GM23248 (cell line): ENCODE measurements around the gene COPS6.
"Not testable (repeated sequence)": the region's sequence is repeated elsewhere in the genome, so short reads cannot be mapped to it uniquely, and the experiment has no call there.

ENCODE experiments used
- EZH2 ChIP-seq: fragments of 200-600 bp; sonication (generic); IDR thresholded peaks from 2 replicates; pipeline ENCODE4 v1.6.1; 2018; ENCODE audit warnings: antibody characterized with exemption, mild to moderate bottlenecking; ENCODE audit not compliant: insufficient read depth, poor library complexity, severe bottlenecking
- EZH2phosphoT487 ChIP-seq: fragments of 200-600 bp; sonication (generic); IDR thresholded peaks from 2 replicates; pipeline ENCODE4 v1.6.1; 2018; ENCODE audit warnings: antibody characterized with exemption, moderate library complexity, mild to moderate bottlenecking, low read depth; ENCODE audit not compliant: insufficient read depth

DNA sequence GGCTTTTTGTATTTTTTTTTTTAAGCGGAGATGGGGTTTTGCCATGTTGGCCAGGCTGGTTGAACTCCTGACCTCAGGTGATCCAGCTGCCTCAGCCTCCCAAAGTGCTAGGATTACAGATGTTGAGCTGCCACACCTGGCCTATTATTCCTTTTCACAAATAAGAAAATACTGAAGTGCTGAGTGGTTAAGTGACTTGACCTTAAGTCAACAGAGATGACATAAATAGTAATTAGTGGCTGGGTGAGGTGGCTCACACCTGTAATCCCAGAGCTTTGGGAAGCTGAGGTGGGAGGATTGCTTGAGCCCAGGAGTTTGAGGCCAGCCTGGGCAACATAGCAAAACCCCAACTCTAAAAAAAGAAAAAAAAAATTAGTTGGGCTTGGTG lies 41.4 kb downstream of the COPS6 start:
- not testable (repeated sequence) for TF ChIP-seq EZH2, EZH2phosphoT487
